Measurements from ENCODE around the gene AFAP1L2. TPM values are rescaled to one million over a fixed set of nuclear protein-coding genes. Genes with fewer than 3 reads are reported as not detected.

AFAP1L2 gene
- total and polyA plus RNA-seq, 5 donors: 3.7 to 7.7 (median 6.1) TPM

GRCh38 chr10:114372995-114373394, 31.3 kb downstream of the AFAP1L2 start:
- Histone ChIP-seq H3K4me1 (ENCODE audit: control insufficient read depth, insufficient read depth, low read length) (no peaks in the 10 kb centered on the region), H3K9me3 (ENCODE audit: control insufficient read depth, low read length) (no peaks in the 10 kb centered on the region), H3K27ac (ENCODE audit: low read length) (no peak overlapping the region), H3K4me3 (ENCODE audit: low read length) (no peak overlapping the region), H3K27me3 (ENCODE audit: control insufficient read depth, insufficient read depth) (no peaks in the 10 kb centered on the region)
- ATAC-seq: no peak
- intact Hi-C loops (cut with DNase I): no loop called here
- no peak for DNase-seq
- 74% methylated on average over 5 of the region's 5 CpGs for WGBS

GRCh38 chr10:114372179-114372578, 32.1 kb downstream of the AFAP1L2 start:
- Histone ChIP-seq H3K4me1 (ENCODE audit: control insufficient read depth, insufficient read depth, low read length) (no peaks in the 10 kb centered on the region), H3K27me3 (ENCODE audit: control insufficient read depth, insufficient read depth) (no peaks in the 10 kb centered on the region), H3K27ac (ENCODE audit: low read length) (no peak overlapping the region), H3K4me3 (ENCODE audit: low read length) (no peak overlapping the region), H3K9me3 (ENCODE audit: control insufficient read depth, low read length) (no peaks in the 10 kb centered on the region)
- ATAC-seq (peak; percentile 44 to 53), DNase-seq (no peak)
- WGBS: 48% methylated on average over 3 of the region's 3 CpGs
- intact Hi-C loops (cut with DNase I): no loop called here

GRCh38 chr10:114370966-114371365, 33.3 kb downstream of the AFAP1L2 start:
- DNase-seq (no peak), ATAC-seq (no peak)
- no peaks in the 10 kb centered on the region for H3K9me3 ChIP-seq (ENCODE audit: control insufficient read depth, low read length)
- WGBS: 88% methylated on average over 5 of the region's 5 CpGs
- H3K4me3 ChIP-seq (ENCODE audit: low read length): no peak overlapping the region
- no peaks in the 10 kb centered on the region for H3K27me3 ChIP-seq (ENCODE audit: control insufficient read depth, insufficient read depth)
- H3K27ac ChIP-seq (ENCODE audit: low read length): no peak overlapping the region
- H3K4me1 ChIP-seq (ENCODE audit: control insufficient read depth, insufficient read depth, low read length): no peaks in the 10 kb centered on the region
- intact Hi-C loops (cut with DNase I): no loop called here

- DNase-seq (no peak), ATAC-seq (no peak)
- intact Hi-C loops (cut with DNase I): no loop called here
- no peaks in the 10 kb centered on the region for H3K27me3 ChIP-seq (ENCODE audit: control insufficient read depth, insufficient read depth)
- H3K9me3 ChIP-seq (ENCODE audit: control insufficient read depth, low read length): no peaks in the 10 kb centered on the region
- no peak overlapping the region for H3K4me3 ChIP-seq (ENCODE audit: low read length)
- H3K27ac ChIP-seq (ENCODE audit: low read length): no peak overlapping the region
- WGBS: 56% methylated on average over 2 of the region's 2 CpGs
- no peaks in the 10 kb centered on the region for H3K4me1 ChIP-seq (ENCODE audit: control insufficient read depth, insufficient read depth, low read length)
These were observed 34.1 kb downstream of the AFAP1L2 start for GRCh38 chr10:114370199-114370598.

GRCh38 chr10:114368057-114368391, 36.3 kb downstream of the AFAP1L2 start:
- Histone ChIP-seq H3K4me1 (ENCODE audit: control insufficient read depth, insufficient read depth, low read length) (no peaks in the 10 kb centered on the region), H3K4me3 (ENCODE audit: low read length) (no peak overlapping the region), H3K27me3 (ENCODE audit: control insufficient read depth, insufficient read depth) (no peaks in the 10 kb centered on the region), H3K27ac (ENCODE audit: low read length) (no peak overlapping the region), H3K9me3 (ENCODE audit: control insufficient read depth, low read length) (no peaks in the 10 kb centered on the region)
- DNase-seq: no peak
- 77% methylated on average over 4 of the region's 4 CpGs for whole genome bisulfite sequencing
- ATAC-seq: no peak
- intact Hi-C loops (cut with DNase I): no loop called here

- H3K27ac ChIP-seq (ENCODE audit: low read length): no peak overlapping the region
- no peaks in the 10 kb centered on the region for H3K9me3 ChIP-seq (ENCODE audit: control insufficient read depth, low read length)
- H3K4me1 ChIP-seq (ENCODE audit: control insufficient read depth, insufficient read depth, low read length): no peaks in the 10 kb centered on the region
- H3K27me3 ChIP-seq (ENCODE audit: control insufficient read depth, insufficient read depth): no peaks in the 10 kb centered on the region
- intact Hi-C loops (cut with DNase I): no loop called here
- ATAC-seq (peak in 1 of 2 donors; percentile 10), DNase-seq (no peak)
- no peak overlapping the region for H3K4me3 ChIP-seq (ENCODE audit: low read length)
- WGBS: 59% methylated on average over 6 of the region's 6 CpGs
These were observed 36.8 kb downstream of the AFAP1L2 start for GRCh38 chr10:114367351-114368056.

GRCh38 chr10:114364726-114365125, 39.6 kb downstream of the AFAP1L2 start:
- no peak for DNase-seq
- Histone ChIP-seq H3K27me3 (ENCODE audit: control insufficient read depth, insufficient read depth) (no peaks in the 10 kb centered on the region), H3K4me1 (ENCODE audit: control insufficient read depth, insufficient read depth, low read length) (no peaks in the 10 kb centered on the region), H3K4me3 (ENCODE audit: low read length) (no peak overlapping the region), H3K9me3 (ENCODE audit: control insufficient read depth, low read length) (no peaks in the 10 kb centered on the region), H3K27ac (ENCODE audit: low read length) (no peak overlapping the region)
- 96% methylated on average over 4 of the region's 4 CpGs for WGBS
- no peak for ATAC-seq
- intact Hi-C loops (cut with DNase I): no loop called here

GRCh38 chr10:114363745-114364454, 40.4 kb downstream of the AFAP1L2 start:
- H3K27me3 ChIP-seq (ENCODE audit: control insufficient read depth, insufficient read depth): no peaks in the 10 kb centered on the region
- H3K4me3 ChIP-seq (ENCODE audit: low read length): no peak overlapping the region
- no peak for ATAC-seq
- H3K4me1 ChIP-seq (ENCODE audit: control insufficient read depth, insufficient read depth, low read length): no peaks in the 10 kb centered on the region
- DNase-seq: no peak
- H3K27ac ChIP-seq (ENCODE audit: low read length): no peak overlapping the region
- intact Hi-C loops (cut with DNase I): no loop called here
- no peaks in the 10 kb centered on the region for H3K9me3 ChIP-seq (ENCODE audit: control insufficient read depth, low read length)
- WGBS: 82% methylated on average over 4 of the region's 4 CpGs

- no peak overlapping the region for H3K4me3 ChIP-seq (ENCODE audit: low read length)
- ATAC-seq: no peak
- H3K4me1 ChIP-seq (ENCODE audit: control insufficient read depth, insufficient read depth, low read length): no peaks in the 10 kb centered on the region
- H3K27me3 ChIP-seq (ENCODE audit: control insufficient read depth, insufficient read depth): no peaks in the 10 kb centered on the region
- no peak overlapping the region for H3K27ac ChIP-seq (ENCODE audit: low read length)
- WGBS: 88% methylated on average over 16 of the region's 16 CpGs
- intact Hi-C loops (cut with DNase I): no loop called here
- DNase-seq: no peak
- H3K9me3 ChIP-seq (ENCODE audit: control insufficient read depth, low read length): no peaks in the 10 kb centered on the region
These were observed 41.4 kb downstream of the AFAP1L2 start for GRCh38 chr10:114362826-114363355.

- H3K4me3 ChIP-seq (ENCODE audit: low read length): no peak overlapping the region
- intact Hi-C loops (cut with DNase I): no loop called here
- H3K27me3 ChIP-seq (ENCODE audit: control insufficient read depth, insufficient read depth): no peaks in the 10 kb centered on the region
- ATAC-seq: no peak
- no peaks in the 10 kb centered on the region for H3K4me1 ChIP-seq (ENCODE audit: control insufficient read depth, insufficient read depth, low read length)
- no peaks in the 10 kb centered on the region for H3K9me3 ChIP-seq (ENCODE audit: control insufficient read depth, low read length)
- H3K27ac ChIP-seq (ENCODE audit: low read length): no peak overlapping the region
- 78% methylated on average over 2 of the region's 2 CpGs for WGBS
- DNase-seq: no peak
These were observed 44.4 kb downstream of the AFAP1L2 start for GRCh38 chr10:114359953-114360345.

- no peak overlapping the region for H3K27ac ChIP-seq (ENCODE audit: low read length)
- intact Hi-C loops (cut with DNase I): no loop called here
- no peaks in the 10 kb centered on the region for H3K9me3 ChIP-seq (ENCODE audit: control insufficient read depth, low read length)
- no peak for ATAC-seq
- no peaks in the 10 kb centered on the region for H3K27me3 ChIP-seq (ENCODE audit: control insufficient read depth, insufficient read depth)
- no peak overlapping the region for H3K4me3 ChIP-seq (ENCODE audit: low read length)
- no peaks in the 10 kb centered on the region for H3K4me1 ChIP-seq (ENCODE audit: control insufficient read depth, insufficient read depth, low read length)
- 92% methylated on average over 3 of the region's 3 CpGs for WGBS
- DNase-seq: no peak
These were observed 45.0 kb downstream of the AFAP1L2 start for GRCh38 chr10:114359041-114359952.

All from right cardiac atrium (tissue), 5 donors.